Glomerular visceral epithelial cell (primary cell): Measurements from ENCODE around the gene TCEA3.
A peak's percentile ranks its signal among the peaks of the same experiment; 100 is the strongest.

ENCODE experiments used
- DNase-seq: peaks from one replicate; pipeline ENCODE4 v3.0.0-alpha.2; 2016; ENCODE audit errors: extremely low spot score

TCEA3 gene

DNA sequence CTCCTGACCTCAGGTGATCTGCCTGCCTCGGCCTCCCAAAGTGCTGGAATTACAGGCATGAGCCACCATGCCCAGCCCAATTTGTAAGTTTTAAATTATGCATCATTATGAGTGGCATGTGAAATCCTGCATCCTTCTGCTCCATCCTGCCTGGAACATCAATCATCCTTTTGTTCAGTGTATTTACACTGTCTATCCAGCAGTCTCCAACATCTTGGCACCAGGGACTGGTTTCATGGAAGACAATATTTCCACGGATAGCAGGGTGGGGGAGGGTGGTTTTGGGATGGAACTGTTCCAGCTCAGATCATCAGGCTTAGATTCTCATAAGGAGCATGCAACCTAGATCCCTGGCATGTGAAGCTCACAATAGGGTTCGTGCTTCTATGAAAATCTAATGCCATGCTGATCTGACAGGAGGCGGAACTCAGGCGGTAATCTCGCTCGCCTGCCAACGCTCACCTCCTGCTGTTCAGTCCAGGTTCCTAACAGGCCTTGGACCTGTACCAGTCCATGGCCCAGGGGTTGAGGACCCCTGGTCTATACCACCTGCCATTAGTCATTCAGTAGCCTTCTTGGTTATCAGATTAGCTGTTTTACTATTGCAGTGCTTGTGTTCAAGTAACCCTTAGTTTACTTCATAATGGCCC, 22.2 kb upstream of the TCEA3 start:
- DNase-seq, result no peak

GRCh38 chr1:23444596-23445390, 20.2 kb upstream of the TCEA3 start:
- no peak for DNase-seq

DNA sequence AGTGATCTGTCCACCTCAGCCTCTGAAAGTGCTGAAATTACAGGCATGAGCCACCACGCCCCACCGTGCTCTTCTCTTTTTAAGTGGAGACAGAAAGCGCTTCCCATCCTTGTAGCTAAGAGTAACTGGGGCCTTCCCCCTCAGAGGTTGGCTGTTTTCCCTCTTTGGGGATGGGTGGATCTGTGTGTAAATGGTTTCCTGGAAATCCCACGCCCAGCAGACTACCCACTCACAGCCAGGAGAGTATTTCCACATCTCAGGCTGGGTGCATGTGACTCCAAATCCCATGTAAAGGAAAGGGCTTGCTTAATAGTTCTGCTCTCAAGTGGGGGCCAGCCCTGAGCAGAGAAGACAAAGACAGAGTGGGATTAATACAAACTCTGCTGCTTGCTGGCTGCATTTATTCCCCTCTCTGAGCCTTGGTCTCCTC, 19.6 kb upstream of the TCEA3 start:
- DNase-seq, result no peak

- no peak for DNase-seq
Observed at GRCh38 chr1:23442751-23443150, 18.2 kb upstream of the TCEA3 start.

DNA sequence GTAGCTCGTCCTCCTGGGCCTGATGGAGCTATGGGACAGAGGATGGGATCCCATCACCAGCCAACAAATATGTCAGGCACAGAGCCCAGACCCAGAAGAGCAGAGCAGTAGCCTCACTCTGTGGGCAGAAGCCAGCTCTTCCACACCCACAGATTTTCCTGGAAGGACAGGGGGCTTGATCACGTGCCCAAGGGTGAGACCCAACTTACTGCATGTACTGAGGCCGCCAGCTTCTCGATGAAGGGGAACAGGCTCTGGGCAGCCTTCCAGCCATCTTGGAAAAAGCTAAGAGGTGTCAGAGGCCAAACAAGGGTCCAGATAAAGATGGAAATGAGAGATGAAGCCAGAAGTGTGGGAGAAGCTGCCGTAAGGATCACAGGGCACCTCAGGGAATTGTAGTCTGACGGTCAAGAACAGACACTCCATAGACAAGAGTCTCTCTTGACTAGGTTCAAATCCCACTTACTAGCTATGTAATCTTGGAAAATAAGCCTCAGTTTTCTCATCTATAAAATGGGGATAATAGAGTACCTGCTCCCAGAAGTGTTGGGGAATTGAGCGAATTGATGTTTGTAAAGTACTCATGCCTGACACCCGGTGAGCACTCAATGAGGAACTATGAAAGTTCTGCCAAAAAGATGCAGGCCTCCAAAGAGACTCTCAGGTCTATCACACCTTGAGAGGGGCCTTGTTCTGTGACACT, 17.0 kb upstream of the TCEA3 start:
- no peak for DNase-seq

GRCh38 chr1:23438545-23438944, 14.0 kb upstream of the TCEA3 start:
- no peak for DNase-seq

- DNase-seq, result no peak
Observed at GRCh38 chr1:23437355-23437664, 12.8 kb upstream of the TCEA3 start.

DNA sequence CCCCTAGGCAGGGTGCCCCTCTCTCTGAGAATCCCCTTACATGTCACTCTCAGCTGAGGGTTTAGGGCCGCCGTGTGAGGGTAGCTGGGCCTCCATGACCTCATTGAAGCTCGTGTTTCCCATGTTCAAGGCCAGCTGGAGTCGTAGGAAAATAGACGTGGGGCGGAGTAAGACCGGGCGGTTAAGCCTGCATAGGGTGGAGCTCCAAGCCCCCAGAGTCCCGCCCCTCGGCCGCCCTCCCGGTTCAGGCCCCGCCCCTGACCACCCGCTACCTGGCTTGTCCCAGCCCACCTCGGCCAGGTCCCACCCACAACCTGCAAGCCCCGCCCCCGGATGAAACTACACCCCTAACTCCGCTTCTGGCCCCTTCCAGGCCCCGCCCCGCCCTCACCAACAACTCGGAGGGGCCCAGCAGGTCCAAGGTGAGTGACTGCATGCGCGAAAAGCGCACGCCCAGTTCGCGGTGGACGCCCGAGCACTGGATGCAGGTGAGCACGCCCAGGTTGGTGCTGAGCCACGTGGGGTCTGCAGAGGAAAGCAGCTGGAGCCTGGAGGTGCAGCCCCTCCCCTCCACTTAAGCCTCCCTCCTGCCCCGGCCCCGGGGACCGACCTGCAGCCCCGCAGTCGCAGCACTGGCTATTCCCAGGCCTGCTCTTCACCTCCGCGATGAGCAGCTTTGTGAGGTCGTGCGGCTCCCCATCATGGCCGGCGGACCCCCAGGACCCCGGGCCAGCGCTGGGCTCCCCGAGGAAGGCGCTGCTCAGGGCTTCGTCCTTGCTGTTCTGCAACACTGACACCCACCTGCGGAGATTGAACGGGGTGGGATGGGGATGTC, 12.2 kb upstream of the TCEA3 start:
- no peak for DNase-seq

GRCh38 chr1:23434260-23434775, 9.8 kb upstream of the TCEA3 start:
- no peak for DNase-seq

GRCh38 chr1:23433122-23433521, 8.6 kb upstream of the TCEA3 start:
- no peak for DNase-seq

- DNase-seq, result no peak
Observed at GRCh38 chr1:23431431-23431830, 6.9 kb upstream of the TCEA3 start.

DNA sequence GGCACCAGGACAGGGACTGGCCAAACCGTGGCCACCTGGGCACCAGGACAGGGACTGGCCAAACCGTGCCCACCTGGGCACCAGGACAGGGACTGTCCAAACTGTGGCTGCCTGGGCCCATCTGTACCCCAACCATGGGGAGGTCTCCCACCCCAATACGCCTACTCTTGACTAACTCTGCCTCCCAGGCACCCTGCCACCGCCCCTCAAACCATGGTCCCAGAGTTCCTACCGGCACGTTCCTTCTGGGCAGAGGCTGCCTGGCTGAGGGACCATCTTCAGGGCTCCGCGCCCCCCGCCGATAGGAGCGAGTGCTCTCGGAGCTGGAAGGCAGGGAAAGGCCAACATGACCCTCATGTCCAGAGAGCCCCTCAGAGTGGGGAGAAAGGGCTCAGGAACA, 6.3 kb upstream of the TCEA3 start:
- no peak for DNase-seq

- DNase-seq, result no peak
Observed at GRCh38 chr1:23428136-23428905, 3.8 kb upstream of the TCEA3 start.

DNA sequence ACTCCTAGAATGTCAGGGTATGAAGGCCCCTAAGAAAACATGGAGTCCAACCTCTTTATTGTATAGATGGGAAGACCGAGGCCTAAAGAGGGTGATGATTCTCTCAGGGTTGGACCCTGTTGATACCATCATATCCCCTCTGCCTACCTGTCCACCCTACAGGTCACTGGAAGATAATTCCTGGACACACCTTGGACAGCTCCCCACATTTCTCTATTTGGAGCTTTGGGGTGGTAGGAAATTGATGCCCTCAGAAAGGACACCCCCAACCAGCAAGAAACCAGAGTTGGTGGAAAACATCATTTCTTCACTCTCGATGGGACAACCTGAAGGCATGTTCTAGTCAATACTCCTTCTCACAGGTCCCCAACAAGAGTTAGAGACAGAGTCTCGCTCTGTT, 3.0 kb upstream of the TCEA3 start:
- no peak for DNase-seq

DNA sequence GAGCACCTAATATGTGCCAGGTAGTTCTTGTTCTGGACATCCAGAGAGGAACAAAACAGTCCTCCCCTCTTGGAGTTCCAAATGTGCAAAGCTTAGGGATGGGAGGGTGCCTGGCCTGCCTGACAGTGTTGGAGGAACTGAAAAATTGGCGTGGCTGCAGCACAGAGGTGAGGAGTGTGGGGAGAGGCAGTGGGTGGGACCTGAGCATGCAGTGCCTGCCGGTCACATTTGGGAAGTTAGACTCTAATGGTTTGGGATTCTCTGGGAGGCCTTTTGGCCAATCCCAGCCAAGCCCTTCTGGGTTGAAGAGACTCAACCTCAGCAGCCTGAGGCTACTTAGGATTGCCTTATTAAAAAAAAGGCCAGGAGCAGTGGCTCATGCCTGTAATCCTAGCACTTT, 2.3 kb upstream of the TCEA3 start:
- no peak for DNase-seq

- DNase-seq, result no peak
Observed at GRCh38 chr1:23425193-23425494, 596 bp upstream of the TCEA3 start.

- DNase-seq, result no peak
Observed at GRCh38 chr1:23423415-23424292, 894 bp downstream of the TCEA3 start.

GRCh38 chr1:23422941-23423340, 1.6 kb downstream of the TCEA3 start:
- DNase-seq, result no peak

GRCh38 chr1:23422241-23422877, 2.2 kb downstream of the TCEA3 start:
- peak; percentile 48 for DNase-seq

DNA sequence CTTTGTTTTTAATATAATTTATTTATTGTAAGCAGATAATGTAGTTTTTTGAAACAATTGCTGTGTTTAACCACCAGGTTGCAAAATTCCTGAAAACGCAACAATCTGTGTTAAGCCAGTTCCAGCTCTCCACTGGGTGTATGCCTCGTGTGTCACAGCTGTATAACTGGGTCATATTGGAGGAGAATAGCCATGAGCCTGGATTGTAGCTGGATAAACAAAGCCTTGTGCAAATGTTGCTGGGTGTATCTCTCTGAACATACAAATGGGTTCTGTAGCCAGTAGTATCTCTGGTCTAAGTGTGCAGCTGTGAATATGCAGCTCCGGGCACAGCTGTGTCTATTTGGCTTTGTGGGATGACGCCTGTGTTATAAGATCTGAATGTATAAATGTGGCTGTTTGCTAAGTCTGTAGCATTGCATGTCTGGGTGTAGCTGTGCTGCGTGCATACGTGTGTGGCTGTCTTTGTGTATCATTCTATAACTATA, 2.8 kb downstream of the TCEA3 start:
- DNase-seq, result no peak
